DMS114 treated with DMSO at 0.1 percent for 48 hours (cell line): ENCODE measurements around the gene CLN3.
"Not testable (repeated sequence)": the region's sequence is repeated elsewhere in the genome, so short reads cannot be mapped to it uniquely, and the experiment has no call there.

ENCODE experiments used
- DNase-seq: peaks from one replicate; lab custom pipeline; 2025; ENCODE audit not compliant: unreplicated experiment; lab: John Stamatoyannopoulos, UW

The CLN3 gene

GRCh38 chr16:28491970-28492474 is at the start of gene CLN3:
Gene CLN3, minus strand, starts transcription at chr16:28492074. Its CDS starts 315 bp downstream, at chr16:28491759.
- DNase-seq = peak; percentile 90

DNA sequence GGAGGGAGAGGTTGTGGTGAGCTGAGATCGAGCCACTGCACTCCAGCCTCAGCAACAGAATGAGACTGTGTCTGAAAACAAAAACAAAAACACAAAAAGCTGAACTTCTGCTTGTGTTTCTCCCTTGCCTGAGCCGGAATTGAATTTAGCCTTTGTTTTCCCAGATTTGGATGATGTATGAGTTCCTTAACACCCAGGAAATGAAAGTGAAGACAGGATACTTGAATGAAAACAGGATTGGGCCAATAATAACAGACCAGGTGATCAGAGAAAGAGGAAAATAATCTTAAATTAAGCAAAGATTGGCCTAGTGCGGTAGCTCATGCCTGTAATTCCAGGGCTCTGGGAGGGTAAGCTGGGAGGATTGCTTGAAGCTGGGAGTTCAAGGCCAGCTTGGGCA is 48.5 kb upstream of the CLN3 start:
- no peak for DNase-seq

- DNase-seq = no peak
These were observed 47.1 kb upstream of the CLN3 start, which contains the start of gene NUPR1 for GRCh38 chr16:28538733-28539596. Gene NUPR1, minus strand, starts transcription at chr16:28538974. Its CDS starts 67 bp downstream, at chr16:28538907.

- no peak for DNase-seq
These were observed 46.3 kb upstream of the CLN3 start for GRCh38 chr16:28537964-28538732.

DNA sequence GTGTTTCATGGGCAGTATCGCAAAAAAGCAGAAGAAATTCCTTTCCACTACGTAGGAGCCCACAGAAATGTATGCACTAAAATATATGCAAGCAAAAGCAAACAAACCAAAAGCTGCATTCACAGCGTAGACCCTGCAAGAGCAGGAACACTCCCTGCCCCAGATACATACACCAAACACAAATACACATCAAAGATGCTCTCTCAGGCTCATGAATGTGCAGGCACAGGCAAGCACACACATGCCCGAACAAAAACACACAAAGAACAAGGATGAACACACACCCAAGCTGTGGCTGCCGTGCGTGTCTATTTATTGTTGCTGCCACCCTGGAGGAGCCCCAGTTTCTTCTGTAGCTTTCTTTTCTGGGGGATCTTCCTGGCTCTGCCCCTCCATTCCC is 45.2 kb upstream of the CLN3 start:
- DNase-seq = no peak

DNA sequence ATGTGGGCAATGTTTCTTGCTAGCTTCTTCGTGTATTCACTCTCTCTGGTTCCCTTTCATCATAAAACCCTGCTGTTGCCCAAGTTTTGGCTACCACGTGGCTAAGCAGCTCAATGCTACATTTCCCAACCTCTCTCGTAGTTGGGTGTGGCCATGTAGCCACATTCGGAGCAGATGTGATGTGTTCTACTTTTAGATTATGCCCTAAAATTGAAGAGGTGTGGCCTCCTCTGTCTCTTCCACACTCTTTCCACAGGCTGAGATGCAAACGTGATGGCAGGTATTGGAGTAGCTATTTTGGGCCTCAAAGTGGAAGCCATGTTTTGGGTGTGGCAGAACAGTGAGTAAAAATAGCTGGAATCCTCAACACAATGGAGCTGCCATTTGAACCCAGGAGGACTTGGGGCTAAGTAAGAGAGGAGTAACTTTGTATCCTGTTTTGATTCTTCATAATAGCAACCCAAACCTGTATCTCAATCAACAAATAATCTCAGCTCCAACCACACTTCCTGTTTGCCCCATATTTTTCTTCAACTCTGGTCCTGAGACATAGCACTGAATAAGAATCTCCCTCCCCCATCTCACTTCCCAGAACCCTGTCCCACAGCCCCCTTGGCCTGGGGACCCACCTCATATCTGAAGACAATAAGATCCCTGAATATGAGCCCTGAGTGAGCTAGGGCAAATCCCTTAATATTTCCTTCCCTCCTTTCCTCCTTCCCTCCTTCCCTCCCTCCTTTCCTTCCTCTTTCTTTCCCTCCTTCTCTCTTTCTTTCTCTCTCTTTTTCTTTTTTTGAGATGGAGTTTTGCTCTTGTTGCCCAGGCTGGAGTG is 42.9 kb upstream of the CLN3 start:
- DNase-seq = no peak

DNA sequence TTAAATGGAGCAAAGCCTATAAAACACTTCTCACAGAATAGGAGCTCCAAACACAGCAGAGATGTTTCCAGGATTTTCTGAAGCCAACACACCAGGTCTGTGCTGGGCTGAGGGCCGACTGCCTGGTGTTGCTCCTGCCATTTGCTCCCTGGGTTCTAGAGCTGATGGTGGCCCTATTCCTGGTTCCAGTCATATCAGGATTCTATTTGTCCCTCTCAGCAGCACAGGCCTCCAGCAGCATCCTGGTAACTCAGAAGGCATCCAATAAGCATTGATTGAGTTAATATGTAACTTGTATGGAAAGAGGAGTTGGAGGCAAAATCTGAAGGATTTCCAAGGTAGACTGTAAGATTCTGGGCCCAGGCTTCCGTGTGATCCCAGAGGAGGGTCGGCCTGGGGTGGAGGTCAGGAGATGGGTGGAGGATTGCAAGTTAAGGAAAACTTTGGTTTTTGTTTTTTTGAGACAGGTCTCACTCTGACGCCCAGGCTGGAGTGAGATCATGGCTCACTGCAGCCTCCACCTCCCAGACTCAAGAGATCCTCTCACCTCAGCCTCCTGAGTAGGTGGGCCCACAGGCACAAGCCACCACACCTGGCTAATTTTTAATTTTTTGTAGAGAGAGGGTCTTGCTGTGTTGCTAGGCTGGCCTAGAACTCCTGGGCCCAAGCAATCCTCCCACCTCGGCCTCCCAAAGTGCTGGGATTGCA is 41.2 kb upstream of the CLN3 start:
- DNase-seq = no peak

DNA sequence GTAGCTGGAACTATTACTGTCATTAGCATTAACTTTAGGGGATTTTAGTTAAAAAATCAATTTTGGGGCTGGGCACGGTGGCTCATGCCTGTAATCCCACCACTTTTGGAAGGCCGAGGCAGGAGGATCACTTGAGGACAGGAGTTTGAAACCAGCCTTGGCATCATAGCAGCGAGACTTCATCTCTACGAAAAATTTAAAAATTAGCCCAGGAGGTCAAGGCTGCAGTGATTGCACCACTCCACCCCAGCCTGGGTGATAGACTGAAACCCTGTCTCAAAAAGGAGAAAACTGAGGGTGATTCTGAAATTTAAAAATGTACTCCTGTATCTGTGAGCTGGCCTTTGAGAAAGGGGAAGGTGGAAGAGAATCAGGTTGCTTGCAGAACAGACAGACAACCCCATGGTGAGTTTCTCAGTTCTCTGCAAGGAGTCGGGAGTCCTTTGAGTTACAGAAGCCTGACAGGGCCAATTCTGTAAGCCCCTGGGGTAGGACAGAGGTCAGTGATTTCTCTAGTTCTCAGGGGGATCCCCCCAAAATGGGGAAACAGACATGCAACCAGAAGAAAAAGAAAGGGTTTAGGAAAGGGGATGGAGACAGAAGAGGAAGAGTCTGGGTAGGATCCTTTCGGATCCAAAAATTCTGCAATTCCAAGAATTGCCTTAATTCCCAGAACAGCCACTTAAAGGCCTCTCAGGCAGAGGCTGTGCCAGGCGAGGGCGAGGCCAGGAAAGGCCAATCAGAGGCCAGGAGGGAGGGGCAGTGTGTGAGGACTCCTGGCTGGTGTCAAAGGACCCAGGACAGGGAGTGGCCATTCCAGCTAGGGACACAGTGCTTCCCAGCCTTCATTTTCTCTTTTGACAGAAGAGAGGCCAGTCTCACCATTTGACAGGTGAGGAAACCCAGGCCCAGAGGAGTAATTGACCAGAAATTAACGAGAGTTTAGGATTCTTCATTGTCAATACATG is 40.2 kb upstream of the CLN3 start:
- no peak for DNase-seq

GRCh38 chr16:28529124-28529523 is 37.2 kb upstream of the CLN3 start:
- no peak for DNase-seq

- DNase-seq = no peak
These were observed 36.6 kb upstream of the CLN3 start for GRCh38 chr16:28528463-28528867.

- DNase-seq = no peak
These were observed 36.1 kb upstream of the CLN3 start for GRCh38 chr16:28527985-28528384.

- not testable (repeated sequence) for DNase-seq
These were observed 35.4 kb upstream of the CLN3 start for GRCh38 chr16:28527100-28527785.

- no peak for DNase-seq
These were observed 34.6 kb upstream of the CLN3 start for GRCh38 chr16:28526201-28527099.

- no peak for DNase-seq
These were observed 32.9 kb upstream of the CLN3 start for GRCh38 chr16:28524681-28525171.

- DNase-seq = no peak
These were observed 30.9 kb upstream of the CLN3 start for GRCh38 chr16:28522792-28523191.

DNA sequence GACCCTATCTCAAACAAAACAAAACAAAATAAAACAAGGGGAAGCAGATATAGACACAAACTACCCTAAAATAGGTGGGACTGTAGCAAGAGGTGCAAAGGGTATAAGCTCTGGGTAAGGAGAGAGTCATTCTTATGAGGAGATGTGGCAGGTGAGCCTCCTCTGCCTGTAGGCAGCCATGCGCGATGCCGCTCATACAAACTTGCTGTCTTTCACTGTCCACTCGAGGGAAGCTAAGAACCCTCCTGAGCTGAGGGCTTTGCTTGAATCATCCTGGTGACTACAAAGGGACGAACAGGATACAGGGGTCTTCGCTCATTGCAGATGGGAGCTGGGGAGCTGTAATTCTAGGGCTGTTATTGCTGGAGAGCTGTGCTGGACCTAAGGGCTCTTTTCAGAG is 29.6 kb upstream of the CLN3 start:
- no peak for DNase-seq

GRCh38 chr16:28520672-28521071 is 28.8 kb upstream of the CLN3 start:
- no peak for DNase-seq
